HCT116 (cell line): ENCODE measurements around the gene SAPCD2. TPM values are rescaled to one million over a fixed set of nuclear protein-coding genes. Genes with fewer than 3 reads are reported as not detected.

Experiments
- ATAC-seq: fragments of 200-7000 bp; cut with Tn5 transposase; 2 replicates; pipeline ENCODE4 v1.9.1; 2020; ENCODE audit warnings: mild to moderate bottlenecking, moderate library complexity
- BruUV-seq: library from RNA; stranded (reverse); fragments of 400-500 nt; replicated peaks from 2 replicates; lab custom pipeline; 2021; lab: Mats Ljungman, UMichigan
- CTCF ChIA-PET: fragments of 300-600 bp; sonication (Branson Sonifier 250); formaldehyde crosslinking; loops from one replicate; lab custom pipeline; 2021; ENCODE audit warnings: antibody characterized with exemption; lab: Charles Lee
- POLR2A ChIA-PET: fragments of 300-600, 350-600 bp; sonication (Branson Sonifier 250); formaldehyde crosslinking; loops from one replicate; lab custom pipeline; 2021; ENCODE audit warnings: antibody characterized with exemption; lab: Charles Lee
- RAD21 ChIA-PET, 2 experiments: fragments of 300-600 bp; sonication (Branson Sonifier 250); formaldehyde crosslinking; loops; one replicate each; lab custom pipeline; 2023; ENCODE audit warnings: low total read pairs in 2 of 2; ENCODE audit not compliant: uncharacterized antibody in 2 of 2, unreplicated experiment in 2 of 2, low non-redundant PET in 1 of 2; lab: Charles Lee
- DNase-seq: peaks from one replicate; pipeline ENCODE4 v3.0.0-alpha.2; 2010; ENCODE audit warnings: low read depth, low spot score
- H2AFZ ChIP-seq: fragments of 200-600 bp; shearing (Covaris generic), sonication (generic); 2 replicates; pipeline ENCODE4 v1.6.1; 2017; ENCODE audit warnings: low read depth, mixed run types, mixed read lengths, antibody characterized with exemption, low read length; ENCODE audit not compliant: poor library complexity, severe bottlenecking
- H3K27ac ChIP-seq: 2 replicates; pipeline ENCODE4 v1.5.1; 2012; ENCODE audit warnings: low read depth, low read length
- H3K27me3 ChIP-seq: fragments of 200-600 bp; sonication (generic); 2 replicates; pipeline ENCODE4 v1.6.1; 2016; ENCODE audit warnings: mixed run types, low read length, mixed read lengths; ENCODE audit not compliant: insufficient read depth
- H3K36me3 ChIP-seq, 2 experiments: fragments of 200-500 bp in 1 of 2; fragments of 200-600 bp in 1 of 2; sonication (Bioruptor generic) in 1 of 2; sonication (generic) in 1 of 2; 2 replicates each; pipeline versions ENCODE4 v1.5.1 to v1.6.1; 2014 to 2016; ENCODE audit warnings: low read length in 2 of 2, inconsistent platforms in 1 of 2, mixed read lengths in 1 of 2, mixed run types in 1 of 2; ENCODE audit not compliant: insufficient read depth in 2 of 2, control insufficient read depth in 1 of 2
- H3K4me1 ChIP-seq, 2 experiments: fragments of 200-600 bp in 1 of 2; sonication (generic) in 1 of 2; 2 replicates each; pipeline versions ENCODE4 v1.5.1 to v1.6.1; 2012 to 2017; ENCODE audit warnings: low read length in 2 of 2, inconsistent platforms in 1 of 2, mild to moderate bottlenecking in 1 of 2, mixed read lengths in 1 of 2, mixed run types in 1 of 2, moderate library complexity in 1 of 2; ENCODE audit not compliant: insufficient read depth in 2 of 2, control insufficient read depth in 1 of 2
- H3K4me2 ChIP-seq: fragments of 200-600 bp; sonication (generic); 2 replicates; pipeline ENCODE4 v1.6.1; 2017; ENCODE audit warnings: mixed run types, low read length, mixed read lengths
- H3K4me3 ChIP-seq, 2 experiments: fragments of 200-600 bp in 1 of 2; sonication (generic) in 1 of 2; replicated peaks in 1 of 2; 2 replicates each; pipeline ENCODE4 v1.5.1; 2011 to 2016; ENCODE audit warnings: low read length in 2 of 2, control low read depth in 1 of 2, low read depth in 1 of 2, mild to moderate bottlenecking in 1 of 2, mixed read lengths in 1 of 2, mixed run types in 1 of 2
- H3K79me2 ChIP-seq: fragments of 200-600 bp; sonication (generic); 2 replicates; pipeline ENCODE4 v1.6.1; 2017; ENCODE audit warnings: mild to moderate bottlenecking, mixed run types, low read length, moderate library complexity, mixed read lengths; ENCODE audit not compliant: insufficient read depth
- H3K9ac ChIP-seq: fragments of 200-600 bp; sonication (generic); 2 replicates; pipeline ENCODE4 v1.6.1; 2016; ENCODE audit warnings: low read length, mixed read lengths
- H3K9me2 ChIP-seq: fragments of 200-600 bp; sonication (generic), shearing (Covaris generic); 2 replicates; pipeline ENCODE4 v1.6.1; 2017; ENCODE audit warnings: mixed run types, mild to moderate bottlenecking, moderate library complexity; ENCODE audit not compliant: insufficient read depth
- H3K9me3 ChIP-seq, 2 experiments: fragments of 200-500 bp in 1 of 2; fragments of 200-600 bp in 1 of 2; sonication (Bioruptor generic) in 1 of 2; sonication (generic) in 1 of 2; 2 replicates each; pipeline ENCODE4 v1.6.1; 2014 to 2017; ENCODE audit warnings: low read length in 2 of 2, mixed read lengths in 2 of 2, inconsistent platforms in 1 of 2, low read depth in 1 of 2, mild to moderate bottlenecking in 1 of 2, mixed run types in 1 of 2, moderate library complexity in 1 of 2; ENCODE audit not compliant: control insufficient read depth in 1 of 2, insufficient read depth in 1 of 2
- H4K20me1 ChIP-seq: fragments of 200-600 bp; sonication (generic), shearing (Covaris generic); 2 replicates; pipeline ENCODE4 v1.6.1; 2017; ENCODE audit warnings: mixed run types, mild to moderate bottlenecking, moderate library complexity; ENCODE audit not compliant: insufficient read depth
- CBX3 ChIP-seq: IDR thresholded peaks from 2 replicates; pipeline ENCODE4 v1.6.1; 2012; ENCODE audit warnings: low read depth
- CEBPB ChIP-seq: IDR thresholded peaks from 2 replicates; pipeline ENCODE4 v1.6.1; 2012; ENCODE audit warnings: low read depth
- CTCF ChIP-seq, 3 experiments: fragments of 200-600 bp in 1 of 3; sonication (generic) in 1 of 3; IDR thresholded peaks in 2 of 3; conservative IDR thresholded peaks in 1 of 3; 2 replicates each; pipeline ENCODE4 v1.5.1; 2012 to 2017; ENCODE audit warnings: low read depth in 2 of 3, low read length in 2 of 3, antibody characterized with exemption in 1 of 3, borderline replicate concordance in 1 of 3, control low read depth in 1 of 3, mild to moderate bottlenecking in 1 of 3, mixed read lengths in 1 of 3, mixed run types in 1 of 3, moderate library complexity in 1 of 3; ENCODE audit not compliant: insufficient read depth in 1 of 3
- EZH2phosphoT487 ChIP-seq: fragments of 200-600 bp; IDR thresholded peaks from 2 replicates; pipeline ENCODE4 v1.6.1; 2018; ENCODE audit warnings: antibody characterized with exemption, borderline replicate concordance
- FOSL1 ChIP-seq: IDR thresholded peaks from 2 replicates; pipeline ENCODE4 v1.6.1; 2012; ENCODE audit warnings: low read depth
- POLR2A ChIP-seq: IDR thresholded peaks from 2 replicates; pipeline ENCODE4 v1.7.0; 2011; ENCODE audit warnings: borderline replicate concordance; ENCODE audit not compliant: insufficient read depth, insufficient read length; ENCODE audit errors: extremely low read depth
- POLR2AphosphoS5 ChIP-seq: IDR thresholded peaks from 2 replicates; pipeline ENCODE4 v1.6.1; 2011; ENCODE audit warnings: mild to moderate bottlenecking, low read depth, low read length, moderate library complexity
- SIN3A ChIP-seq: IDR thresholded peaks from 2 replicates; pipeline ENCODE4 v1.6.1; 2012; ENCODE audit warnings: low read depth
- SP1 ChIP-seq: IDR thresholded peaks from 2 replicates; pipeline ENCODE4 v1.6.1; 2012; ENCODE audit warnings: low read depth
- TCF7L2 ChIP-seq: IDR thresholded peaks from 2 replicates; pipeline ENCODE4 v1.7.0; 2011; ENCODE audit warnings: borderline replicate concordance, inconsistent platforms; ENCODE audit not compliant: insufficient read depth, insufficient read length; ENCODE audit errors: extremely low read depth
- ZFX ChIP-seq: fragments of 450-650 bp; IDR thresholded peaks from 2 replicates; pipeline ENCODE4 v1.6.1; 2017
- ZNF274 ChIP-seq: fragments of 200-500 bp; sonication (Bioruptor generic); IDR thresholded peaks from 2 replicates; pipeline ENCODE4 v1.6.1; 2014; ENCODE audit warnings: mild to moderate bottlenecking, low read depth, low read length, inconsistent platforms
- intact Hi-C: fragments of 100-400 bp; cut with micrococcal nuclease; formaldehyde crosslinking; loops from 2 replicates; pipeline ENCODE4 v1.10.0; 2022
- total RNA-seq: library from RNA; stranded (reverse); gene quantifications from one replicate; pipeline ENCODE4 v1.2.1, GENCODE V29; 2021; ENCODE audit not compliant: unreplicated experiment

Gene SAPCD2
- total RNA-seq, 1 experiment from 2014 or later = 71.7 TPM

- no peaks in the 10 kb centered on the region for H3K27me3 ChIP-seq
- TF ChIP-seq CEBPB = no peak
- TF ChIP-seq SIN3A = no peak
- no peak for TF ChIP-seq ZNF274
- no peak for TF ChIP-seq CBX3
- no peak for TF ChIP-seq TCF7L2
- no peak for TF ChIP-seq CTCF (IDR thresholded peaks at IDR 0.05 in 2 of 3, conservative IDR thresholded peaks at IDR 0.05 in 1 of 3; ENCODE audit: borderline replicate concordance in 1 of 3, insufficient read depth in 1 of 3, low read depth in 2 of 3, low read length in 2 of 3)
- TF ChIP-seq POLR2AphosphoS5 = no peak
- no peak for TF ChIP-seq EZH2phosphoT487
- no peak for TF ChIP-seq ZFX
- TF ChIP-seq SP1 = no peak
- no peak for TF ChIP-seq POLR2A
- no peak for TF ChIP-seq FOSL1
- DNase-seq = no peak
- ChIA-PET POLR2A (no interaction called here), RAD21 (no interaction called here), CTCF (no interaction called here)
- H3K4me1 ChIP-seq = no peaks in the 10 kb centered on the region
- H3K27ac ChIP-seq = no peak overlapping the region
- no peaks in the 10 kb centered on the region for H4K20me1 ChIP-seq
- no peaks in the 10 kb centered on the region for H3K9me3 ChIP-seq
- ATAC-seq = no peak
- H3K79me2 ChIP-seq = no peaks in the 10 kb centered on the region
- H3K4me2 ChIP-seq = no peak overlapping the region
- no peak overlapping the region for H2AFZ ChIP-seq
- H3K9me2 ChIP-seq = no peaks in the 10 kb centered on the region
- no TSS peak for BruUV-seq
- intact Hi-C loops = no loop called here
- no peak overlapping the region for H3K9ac ChIP-seq
- no peak overlapping the region for H3K4me3 ChIP-seq
- peaks cover 17 to 34% of the 10 kb centered on the region in 2 experiments; a peak in 3 of 4 replicates for H3K36me3 ChIP-seq
Observed at GRCh38 chr9:137012694-137013570, 57.4 kb downstream of the SAPCD2 start.

Other genes with a start within 250 kb of the SAPCD2 start
- gene AJM1, start 228.1 kb downstream of the SAPCD2 start, total RNA-seq = 7.1 TPM
- gene PHPT1, start 221.1 kb downstream of the SAPCD2 start, total RNA-seq = 148 TPM
- gene MAMDC4, start 218.2 kb downstream of the SAPCD2 start, total RNA-seq = 17.3 TPM
- gene EDF1, start 204.2 kb downstream of the SAPCD2 start, total RNA-seq = 311 TPM
- 28.4 TPM for gene TRAF2, start 184.0 kb downstream of the SAPCD2 start, total RNA-seq
- 88.0 TPM for gene FBXW5, start 125.8 kb downstream of the SAPCD2 start, total RNA-seq
- gene C8G, start 125.3 kb downstream of the SAPCD2 start, total RNA-seq = 2.1 TPM
- 4.2 TPM for gene LCN12, start 118.3 kb downstream of the SAPCD2 start, total RNA-seq
- gene PTGDS, start 93.1 kb downstream of the SAPCD2 start, total RNA-seq = 3.1 TPM
- gene LCNL1, start 87.6 kb downstream of the SAPCD2 start, total RNA-seq = 0.44 TPM
- 89.0 TPM for gene PAXX, start 78.1 kb downstream of the SAPCD2 start, total RNA-seq
- 8.4 TPM for gene CLIC3, start 74.0 kb downstream of the SAPCD2 start, total RNA-seq
- 114 TPM for gene ABCA2, start 42.3 kb downstream of the SAPCD2 start, total RNA-seq
- gene FUT7, start 38.5 kb downstream of the SAPCD2 start, total RNA-seq = not detected
- gene NPDC1, start 24.4 kb downstream of the SAPCD2 start, total RNA-seq = 98.8 TPM
- gene ENTPD2, start 16.5 kb downstream of the SAPCD2 start, total RNA-seq = 32.5 TPM
- gene UAP1L1, start 7.0 kb upstream of the SAPCD2 start, total RNA-seq = 11.0 TPM
- 50.9 TPM for gene MAN1B1, start 16.4 kb upstream of the SAPCD2 start, total RNA-seq
- 291 TPM for gene DPP7, start 44.2 kb upstream of the SAPCD2 start, total RNA-seq
- 23.1 TPM for gene GRIN1, start 68.6 kb upstream of the SAPCD2 start, total RNA-seq
- 2.4 TPM for gene LRRC26, start 99.5 kb upstream of the SAPCD2 start, total RNA-seq
- gene TMEM210, start 101.5 kb upstream of the SAPCD2 start, total RNA-seq = not detected
- 75.5 TPM for gene ANAPC2, start 118.0 kb upstream of the SAPCD2 start, total RNA-seq
- gene SSNA1, start 118.1 kb upstream of the SAPCD2 start, total RNA-seq = 84.7 TPM
- gene TPRN, start 130.2 kb upstream of the SAPCD2 start, total RNA-seq = 24.9 TPM
- gene TMEM203, start 135.1 kb upstream of the SAPCD2 start, total RNA-seq = 45.0 TPM
- 28.4 TPM for gene NDOR1, start 135.1 kb upstream of the SAPCD2 start, total RNA-seq
- 26.1 TPM for gene RNF208, start 151.7 kb upstream of the SAPCD2 start, total RNA-seq
- 4.3 TPM for gene CYSRT1, start 154.6 kb upstream of the SAPCD2 start, total RNA-seq
- 0.30 TPM for gene RNF224, start 156.9 kb upstream of the SAPCD2 start, total RNA-seq
- gene SLC34A3, start 160.3 kb upstream of the SAPCD2 start, total RNA-seq = 0.15 TPM
- 502 TPM for gene TUBB4B, start 170.7 kb upstream of the SAPCD2 start, total RNA-seq
- not detected for gene STPG3, start 180.7 kb upstream of the SAPCD2 start, total RNA-seq
- gene NELFB, start 184.8 kb upstream of the SAPCD2 start, total RNA-seq = 86.4 TPM
- gene TOR4A, start 207.2 kb upstream of the SAPCD2 start, total RNA-seq = 34.0 TPM
- gene NRARP, start 231.7 kb upstream of the SAPCD2 start, total RNA-seq = 22.2 TPM